Vagina (tissue), 2 donors: ENCODE measurements around the gene CLTB. TPM values are rescaled to one million over a fixed set of nuclear protein-coding genes. Genes with fewer than 3 reads are reported as not detected.

Experiments used
- DNase-seq, 2 donors: peaks; one replicate each; pipeline ENCODE4 v3.0.0-alpha.2; 2017; ENCODE audit errors: extremely low spot score in 2 of 2
- H3K27ac ChIP-seq: fragments of 200-600 bp; sonication (generic); one replicate; pipeline ENCODE4 v1.5.1; 2019
- H3K27me3 ChIP-seq: fragments of 200-600 bp; sonication (generic); one replicate; pipeline ENCODE4 v1.5.1; 2019
- H3K36me3 ChIP-seq, 2 donors: fragments of 200-600 bp; sonication (generic); one replicate each; pipeline ENCODE4 v1.5.1; 2017 to 2019
- H3K4me1 ChIP-seq: fragments of 200-600 bp; sonication (generic); one replicate; pipeline ENCODE4 v1.5.1; 2019
- H3K4me3 ChIP-seq, 2 donors: fragments of 200-600 bp; sonication (generic); 1 replicate in 1 of 2; 2 replicates in 1 of 2; pipeline ENCODE4 v1.5.1; 2016 to 2019
- H3K9me3 ChIP-seq: fragments of 200-600 bp; sonication (generic); one replicate; pipeline ENCODE4 v1.5.1; 2019
- CTCF ChIP-seq, 3 experiments: fragments of 450-650 bp in 2 of 3; fragments of 200-600 bp in 1 of 3; sonication (generic) in 1 of 3; IDR thresholded peaks; one replicate each; pipeline ENCODE4 v1.5.1; 2017 to 2019; ENCODE audit warnings: antibody characterized with exemption in 3 of 3, mild to moderate bottlenecking in 2 of 3, moderate library complexity in 2 of 3
- POLR2A ChIP-seq, 2 donors: fragments of 450-650 bp; IDR thresholded peaks; one replicate each; pipeline ENCODE4 v1.6.1; 2017; ENCODE audit warnings: antibody characterized with exemption in 2 of 2, mild to moderate bottlenecking in 2 of 2, moderate library complexity in 2 of 2
- POLR2AphosphoS5 ChIP-seq, 2 donors: sonication (generic); formaldehyde crosslinking; IDR thresholded peaks; one replicate each; pipeline ENCODE4 v1.9.0; 2017; ENCODE audit warnings: antibody characterized with exemption in 2 of 2, mild to moderate bottlenecking in 2 of 2, low read depth in 1 of 2; ENCODE audit not compliant: insufficient read depth in 1 of 2
- intact Hi-C: fragments of 100-400 bp; cut with DNase I; formaldehyde crosslinking; loops from one replicate; pipeline ENCODE4 v1.15.1; 2023
- total RNA-seq: library from RNA; depleted of rRNA; stranded (reverse); fragments of >200 nt; gene quantifications from one replicate; pipeline ENCODE4 v1.2.3, GENCODE V29; 2016

The CLTB gene
- total RNA-seq, 1 donor from 2014 or later, result 254 TPM

- Histone ChIP-seq H3K27ac (peak within 1 kb of the TSS; percentile 81), H3K36me3 (peaks cover 0 to 19% of the 10 kb centered on the region in 2 donors), H3K9me3 (no peaks in the 10 kb centered on the region), H3K27me3 (no peaks in the 10 kb centered on the region), H3K4me1 (peaks cover 24% of the 10 kb centered on the region), H3K4me3 (peak within 1 kb of the TSS; percentile 76 to 84)
- intact Hi-C loops, result no loop called here
- no peak for DNase-seq
- peak in 1 of 2 donors; percentile 26 for TF ChIP-seq POLR2A (IDR thresholded peaks at IDR 0.05)
- TF ChIP-seq CTCF (IDR thresholded peaks at IDR 0.05), result no peak
- TF ChIP-seq POLR2AphosphoS5 (IDR thresholded peaks at IDR 0.05; ENCODE audit: insufficient read depth in 1 of 2, low read depth in 1 of 2), result peak in 1 of 2 donors; percentile 33
Measured at GRCh38 chr5:176365351-176366231, 50.7 kb downstream of the CLTB start, which contains the start of gene ARL10. Gene ARL10, plus strand, starts transcription at chr5:176365487. Its CDS starts 77 bp downstream, at chr5:176365564.

- no peaks in the 10 kb centered on the region for H3K27me3 ChIP-seq
- no peaks in the 10 kb centered on the region for H3K9me3 ChIP-seq
- peak overlapping the region; percentile 81 for H3K27ac ChIP-seq
- H3K4me1 ChIP-seq, result peaks cover 31% of the 10 kb centered on the region
- H3K4me3 ChIP-seq, result peak overlapping the region; percentile 76 to 84
- peaks cover 0 to 17% of the 10 kb centered on the region in 2 donors for H3K36me3 ChIP-seq
- no peak for TF ChIP-seq POLR2A (IDR thresholded peaks at IDR 0.05)
- TF ChIP-seq CTCF (IDR thresholded peaks at IDR 0.05), result no peak
- no peak for TF ChIP-seq POLR2AphosphoS5 (IDR thresholded peaks at IDR 0.05; ENCODE audit: insufficient read depth in 1 of 2, low read depth in 1 of 2)
- no peak for DNase-seq
- intact Hi-C loops, result no loop called here
Measured at GRCh38 chr5:176364765-176365350, 51.5 kb downstream of the CLTB start.

- H3K4me3 ChIP-seq, result peak overlapping the region; percentile 90 to 92
- intact Hi-C loops, result no loop called here
Measured at GRCh38 chr5:176362233-176362490, 54.2 kb downstream of the CLTB start.

GRCh38 chr5:176361437-176362232, 54.7 kb downstream of the CLTB start, which contains the start of gene KIAA1191:
Gene KIAA1191, minus strand, starts transcription at chr5:176361764. Its CDS starts 2,256 bp downstream, at chr5:176359508.
- peak in 1 of 2 donors; percentile 72 for TF ChIP-seq POLR2A (IDR thresholded peaks at IDR 0.05)
- TF ChIP-seq POLR2AphosphoS5 (IDR thresholded peaks at IDR 0.05; ENCODE audit: insufficient read depth in 1 of 2, low read depth in 1 of 2), result peak; percentile 96
- no peak for TF ChIP-seq CTCF (IDR thresholded peaks at IDR 0.05)
- intact Hi-C loops, result no loop called here
- Histone ChIP-seq H3K27me3 (no peaks in the 10 kb centered on the region), H3K9me3 (no peaks in the 10 kb centered on the region), H3K4me3 (peak within 1 kb of the TSS; percentile 90 to 92), H3K36me3 (peaks cover 0 to 4% of the 10 kb centered on the region in 2 donors), H3K27ac (peak within 1 kb of the TSS; percentile 86), H3K4me1 (peaks cover 37% of the 10 kb centered on the region)
- peak in 1 of 2 donors; percentile 94 for DNase-seq

More at GRCh38 chr5:176362233-176362490, 54.2 kb downstream of the CLTB start:
- Histone ChIP-seq H3K27ac (peak overlapping the region; percentile 86), H3K36me3 (peaks cover 0 to 4% of the 10 kb centered on the region in 2 donors), H3K27me3 (no peaks in the 10 kb centered on the region), H3K9me3 (no peaks in the 10 kb centered on the region), H3K4me1 (peaks cover 38% of the 10 kb centered on the region)
- TF ChIP-seq POLR2A (IDR thresholded peaks at IDR 0.05) (no peak), POLR2AphosphoS5 (IDR thresholded peaks at IDR 0.05; ENCODE audit: insufficient read depth in 1 of 2, low read depth in 1 of 2) (no peak), CTCF (IDR thresholded peaks at IDR 0.05) (no peak)
- no peak for DNase-seq
